ENCODE results near the gene ZBTB9. TPM values are rescaled to one million over a fixed set of nuclear protein-coding genes. Genes with fewer than 3 reads are reported as not detected.

Gene ZBTB9
- total RNA-seq, 1 experiment from 2014 or later: 18.1 TPM

DNA sequence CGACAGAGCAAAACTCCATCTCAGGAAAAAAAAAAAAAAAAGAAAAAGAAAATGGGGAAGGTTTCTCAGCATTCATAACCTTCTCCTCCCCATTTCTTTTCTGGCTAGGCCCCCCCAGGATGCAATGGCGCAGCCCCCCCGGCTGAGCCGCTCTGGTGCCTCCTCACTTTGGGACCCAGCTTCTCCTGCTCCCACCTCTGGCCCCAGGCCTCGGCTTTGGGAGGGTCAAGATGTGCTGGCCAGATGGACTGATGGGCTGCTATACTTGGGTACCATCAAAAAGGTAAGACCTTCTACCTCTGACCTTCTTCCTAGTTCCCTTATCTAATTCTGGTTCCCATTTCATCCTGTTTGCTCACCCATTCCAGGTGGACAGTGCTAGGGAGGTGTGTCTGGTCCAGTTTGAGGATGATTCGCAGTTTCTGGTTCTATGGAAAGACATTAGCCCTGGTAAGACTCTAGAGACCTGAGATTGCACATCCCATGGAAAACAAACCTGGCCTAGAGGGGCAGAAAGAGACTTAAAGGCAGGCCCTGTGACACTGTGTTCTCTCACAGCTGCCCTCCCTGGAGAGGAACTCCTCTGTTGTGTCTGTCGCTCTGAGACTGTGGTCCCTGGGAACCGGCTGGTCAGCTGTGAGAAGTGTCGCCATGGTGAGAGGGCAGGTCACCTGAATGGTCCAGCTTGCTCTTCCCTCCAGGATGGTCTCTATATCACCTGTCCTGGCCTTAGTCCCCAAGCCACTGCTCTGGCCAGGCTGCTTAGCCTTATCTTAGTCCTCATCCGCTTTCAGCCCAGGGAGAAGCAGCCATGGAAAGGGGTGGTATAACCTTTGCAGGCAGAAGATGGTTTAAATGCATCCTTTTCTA lies 42.0 kb upstream of the ZBTB9 start:
- intact Hi-C loops (cut with micrococcal nuclease; ENCODE audit: unreplicated experiment): no loop called here
- H3K27me3 Mint-ChIP-seq (ENCODE audit: unreplicated experiment): no peaks in the 10 kb centered on the region
- peaks cover 35% of the 10 kb centered on the region for H3K4me1 Mint-ChIP-seq (ENCODE audit: low read depth, unreplicated experiment)

GRCh38 chr6:33413241-33414120 lies 40.9 kb upstream of the ZBTB9 start:
- peaks cover 39% of the 10 kb centered on the region for H3K4me1 Mint-ChIP-seq (ENCODE audit: low read depth, unreplicated experiment)
- H3K9me3 Mint-ChIP-seq (ENCODE audit: low read depth, unreplicated experiment): no peaks in the 10 kb centered on the region
- CTCF ChIA-PET: no interaction called here
- intact Hi-C loops (cut with micrococcal nuclease; ENCODE audit: unreplicated experiment): no loop called here
- TF ChIP-seq, protein P1, sequence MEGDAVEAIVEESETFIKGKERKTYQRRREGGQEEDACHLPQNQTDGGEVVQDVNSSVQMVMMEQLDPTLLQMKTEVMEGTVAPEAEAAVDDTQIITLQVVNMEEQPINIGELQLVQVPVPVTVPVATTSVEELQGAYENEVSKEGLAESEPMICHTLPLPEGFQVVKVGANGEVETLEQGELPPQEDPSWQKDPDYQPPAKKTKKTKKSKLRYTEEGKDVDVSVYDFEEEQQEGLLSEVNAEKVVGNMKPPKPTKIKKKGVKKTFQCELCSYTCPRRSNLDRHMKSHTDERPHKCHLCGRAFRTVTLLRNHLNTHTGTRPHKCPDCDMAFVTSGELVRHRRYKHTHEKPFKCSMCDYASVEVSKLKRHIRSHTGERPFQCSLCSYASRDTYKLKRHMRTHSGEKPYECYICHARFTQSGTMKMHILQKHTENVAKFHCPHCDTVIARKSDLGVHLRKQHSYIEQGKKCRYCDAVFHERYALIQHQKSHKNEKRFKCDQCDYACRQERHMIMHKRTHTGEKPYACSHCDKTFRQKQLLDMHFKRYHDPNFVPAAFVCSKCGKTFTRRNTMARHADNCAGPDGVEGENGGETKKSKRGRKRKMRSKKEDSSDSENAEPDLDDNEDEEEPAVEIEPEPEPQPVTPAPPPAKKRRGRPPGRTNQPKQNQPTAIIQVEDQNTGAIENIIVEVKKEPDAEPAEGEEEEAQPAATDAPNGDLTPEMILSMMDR (IDR thresholded peaks at IDR 0.05; ENCODE audit: unreplicated experiment): no peak
- no peak overlapping the region for H3K27ac Mint-ChIP-seq (ENCODE audit: unreplicated experiment)
- peaks cover 93% of the 10 kb centered on the region for H3K36me3 Mint-ChIP-seq (ENCODE audit: insufficient read depth, unreplicated experiment)
- no peaks in the 10 kb centered on the region for H3K27me3 Mint-ChIP-seq (ENCODE audit: unreplicated experiment)
- no TSS peak for BruUV-seq (replicated peaks)
- no peak overlapping the region for H3K4me3 Mint-ChIP-seq (ENCODE audit: low read depth, unreplicated experiment)
- no peak for DNase-seq

More for the DNA sequence above, 42.0 kb upstream of the ZBTB9 start:
- peaks cover 86% of the 10 kb centered on the region for H3K36me3 Mint-ChIP-seq (ENCODE audit: insufficient read depth, unreplicated experiment)
- H3K4me3 Mint-ChIP-seq (ENCODE audit: low read depth, unreplicated experiment): peak overlapping the region; percentile 87
- TF ChIP-seq, protein P1 (IDR thresholded peaks at IDR 0.05; ENCODE audit: unreplicated experiment): no peak
- BruUV-seq (replicated peaks): no TSS peak
- CTCF ChIA-PET: no interaction called here
- DNase-seq: no peak
- H3K27ac Mint-ChIP-seq (ENCODE audit: unreplicated experiment): no peak overlapping the region
- H3K9me3 Mint-ChIP-seq (ENCODE audit: low read depth, unreplicated experiment): no peaks in the 10 kb centered on the region

- peaks cover 36% of the 10 kb centered on the region for H3K4me1 Mint-ChIP-seq (ENCODE audit: low read depth, unreplicated experiment)
- intact Hi-C loops (cut with micrococcal nuclease; ENCODE audit: unreplicated experiment): no loop called here
- peak overlapping the region; percentile 0 for H3K4me3 Mint-ChIP-seq (ENCODE audit: low read depth, unreplicated experiment)
- BruUV-seq (replicated peaks): no TSS peak
- CTCF ChIA-PET: no interaction called here
- peaks cover 86% of the 10 kb centered on the region for H3K36me3 Mint-ChIP-seq (ENCODE audit: insufficient read depth, unreplicated experiment)
- DNase-seq: peak; percentile 41
- TF ChIP-seq, protein P1 (IDR thresholded peaks at IDR 0.05; ENCODE audit: unreplicated experiment): no peak
- no peaks in the 10 kb centered on the region for H3K9me3 Mint-ChIP-seq (ENCODE audit: low read depth, unreplicated experiment)
- H3K27me3 Mint-ChIP-seq (ENCODE audit: unreplicated experiment): no peaks in the 10 kb centered on the region
- H3K27ac Mint-ChIP-seq (ENCODE audit: unreplicated experiment): no peak overlapping the region
These were observed 39.6 kb upstream of the ZBTB9 start for GRCh38 chr6:33414592-33415271.

- peak overlapping the region; percentile 90 for H3K4me3 Mint-ChIP-seq (ENCODE audit: low read depth, unreplicated experiment)
- intact Hi-C loops (cut with micrococcal nuclease; ENCODE audit: unreplicated experiment): no loop called here
- CTCF ChIA-PET: no interaction called here
These were observed 38.5 kb upstream of the ZBTB9 start for GRCh38 chr6:33415831-33416230.

More at GRCh38 chr6:33415831-33416230, 38.5 kb upstream of the ZBTB9 start:
- TF ChIP-seq, protein P1 (IDR thresholded peaks at IDR 0.05; ENCODE audit: unreplicated experiment): no peak
- Mint-ChIP-seq H3K4me1 (ENCODE audit: low read depth, unreplicated experiment) (peaks cover 34% of the 10 kb centered on the region), H3K36me3 (ENCODE audit: insufficient read depth, unreplicated experiment) (peaks cover 75% of the 10 kb centered on the region), H3K27me3 (ENCODE audit: unreplicated experiment) (peaks cover 10% of the 10 kb centered on the region), H3K27ac (ENCODE audit: unreplicated experiment) (peak overlapping the region; percentile 7), H3K9me3 (ENCODE audit: low read depth, unreplicated experiment) (no peaks in the 10 kb centered on the region)
- BruUV-seq (replicated peaks): no TSS peak
- DNase-seq: no peak

Measured in Calu3 (cell line).